Colonic mucosa (tissue), 4 donors: ENCODE measurements around the gene SIM1. TPM values are rescaled to one million over a fixed set of nuclear protein-coding genes. Genes with fewer than 3 reads are reported as not detected.

Experiments used
- DNase-seq: peaks from one replicate; pipeline ENCODE4 v3.0.0-alpha.2; 2020
- H3K27ac ChIP-seq: fragments of 200-600 bp; one replicate; pipeline ENCODE4 v1.8.0; 2021
- H3K27me3 ChIP-seq: fragments of 200-600 bp; one replicate; pipeline ENCODE4 v1.8.0; 2021
- H3K36me3 ChIP-seq: fragments of 200-600 bp; one replicate; pipeline ENCODE4 v1.8.0; 2021
- H3K4me1 ChIP-seq: fragments of 200-600 bp; one replicate; pipeline ENCODE4 v1.8.0; 2021; ENCODE audit warnings: mild to moderate bottlenecking
- H3K4me3 ChIP-seq: fragments of 200-600 bp; one replicate; pipeline ENCODE4 v1.8.0; 2021
- H3K9ac ChIP-seq, 2 donors: one replicate each; pipeline ENCODE4 v1.7.0; 2013; ENCODE audit warnings: control low read depth in 2 of 2, low read depth in 2 of 2, low read length in 2 of 2
- H3K9me3 ChIP-seq: fragments of 200-600 bp; one replicate; pipeline ENCODE4 v1.8.0; 2021
- CTCF ChIP-seq: fragments of 200-600 bp; IDR thresholded peaks from one replicate; pipeline ENCODE4 v1.8.0; 2022; ENCODE audit warnings: antibody characterized with exemption, mild to moderate bottlenecking
- intact Hi-C: fragments of 100-400 bp; cut with DNase I; formaldehyde crosslinking; loops from one replicate; pipeline ENCODE4 v1.14.1; 2022
- total RNA-seq, 2 donors: library from RNA; stranded (reverse); fragmentation: NEBNext Ultra II Directional in 1 of 2; extraction: Animal tissue kit (Norgen Biotek cat#: 25700) in 1 of 2; gene quantifications; one replicate each; pipeline ENCODE4 v1.2.1, GENCODE V29; 2021
- donor health status: healthy.
- donor health status: DM: no; HTN: no; CAD: no.
- donor health status: DM: no; HTN: no; CAD: no.

Gene SIM1
- total RNA-seq, 2 donors from 2014 or later: 0.16 TPM; not detected in 1

GRCh38 chr6:100420711-100421110 lies 44.0 kb downstream of the SIM1 start:
- Histone ChIP-seq H3K4me1 (no peaks in the 10 kb centered on the region), H3K9me3 (no peaks in the 10 kb centered on the region), H3K27me3 (no peaks in the 10 kb centered on the region), H3K27ac (no peak overlapping the region), H3K9ac (no peak overlapping the region), H3K4me3 (no peak overlapping the region), H3K36me3 (no peaks in the 10 kb centered on the region)
- intact Hi-C loops: no loop called here
- no peak for DNase-seq
- no peak for TF ChIP-seq CTCF

- no peak for DNase-seq
- Histone ChIP-seq H3K27me3 (no peaks in the 10 kb centered on the region), H3K4me1 (no peaks in the 10 kb centered on the region), H3K4me3 (no peak overlapping the region), H3K36me3 (no peaks in the 10 kb centered on the region), H3K9me3 (no peaks in the 10 kb centered on the region), H3K27ac (no peak overlapping the region), H3K9ac (no peak overlapping the region)
- no peak for TF ChIP-seq CTCF
- intact Hi-C loops: no loop called here
Observed at GRCh38 chr6:100417036-100417435, 47.7 kb downstream of the SIM1 start.

GRCh38 chr6:100415768-100416167 lies 49.0 kb downstream of the SIM1 start:
- no peak overlapping the region for H3K9ac ChIP-seq
- TF ChIP-seq CTCF: no peak
- no peaks in the 10 kb centered on the region for H3K9me3 ChIP-seq
- H3K4me3 ChIP-seq: no peak overlapping the region
- intact Hi-C loops: no loop called here
- no peak overlapping the region for H3K27ac ChIP-seq
- no peak for DNase-seq
- H3K4me1 ChIP-seq: no peaks in the 10 kb centered on the region
- H3K36me3 ChIP-seq: no peaks in the 10 kb centered on the region
- H3K27me3 ChIP-seq: no peaks in the 10 kb centered on the region

- intact Hi-C loops: no loop called here
- no peaks in the 10 kb centered on the region for H3K4me1 ChIP-seq
- no peak overlapping the region for H3K4me3 ChIP-seq
- no peak for DNase-seq
- no peak overlapping the region for H3K9ac ChIP-seq
- TF ChIP-seq CTCF: no peak
- no peak overlapping the region for H3K27ac ChIP-seq
- no peaks in the 10 kb centered on the region for H3K36me3 ChIP-seq
- H3K9me3 ChIP-seq: no peaks in the 10 kb centered on the region
- no peaks in the 10 kb centered on the region for H3K27me3 ChIP-seq
Observed at GRCh38 chr6:100412872-100413271, 51.8 kb downstream of the SIM1 start.

GRCh38 chr6:100404051-100404450 lies 60.7 kb downstream of the SIM1 start:
- no peaks in the 10 kb centered on the region for H3K4me1 ChIP-seq
- intact Hi-C loops: no loop called here
- H3K9ac ChIP-seq: no peak overlapping the region
- TF ChIP-seq CTCF: no peak
- no peaks in the 10 kb centered on the region for H3K27me3 ChIP-seq
- H3K27ac ChIP-seq: no peak overlapping the region
- no peaks in the 10 kb centered on the region for H3K9me3 ChIP-seq
- DNase-seq: no peak
- H3K36me3 ChIP-seq: no peaks in the 10 kb centered on the region
- H3K4me3 ChIP-seq: no peak overlapping the region

- no peak for TF ChIP-seq CTCF
- no peaks in the 10 kb centered on the region for H3K4me1 ChIP-seq
- H3K9ac ChIP-seq: no peak overlapping the region
- no peaks in the 10 kb centered on the region for H3K27me3 ChIP-seq
- H3K36me3 ChIP-seq: no peaks in the 10 kb centered on the region
- no peak overlapping the region for H3K27ac ChIP-seq
- no peaks in the 10 kb centered on the region for H3K9me3 ChIP-seq
- intact Hi-C loops: no loop called here
- DNase-seq: no peak
- no peak overlapping the region for H3K4me3 ChIP-seq
Observed at GRCh38 chr6:100393493-100393892, 71.2 kb downstream of the SIM1 start.
